Subcutaneous adipose tissue (tissue), 4 donors: Measurements from ENCODE around the gene CADM4. TPM values are rescaled to one million over a fixed set of nuclear protein-coding genes. Genes with fewer than 3 reads are reported as not detected.

Experiments used
- CTCF ChIP-seq: fragments of 450-650 bp; IDR thresholded peaks from one replicate; pipeline ENCODE4 v1.5.1; 2016; ENCODE audit warnings: low read depth, mild to moderate bottlenecking, control low read depth, antibody characterized with exemption, moderate library complexity
- total RNA-seq, 4 donors: library from RNA; depleted of rRNA; stranded (reverse); fragments of >200 nt; gene quantifications; one replicate each; pipeline ENCODE4 v1.1.0, GENCODE V29; 2016

CADM4 gene
- total RNA-seq, 4 donors from 2014 or later: 0.57 to 31.9 (median 0.92) TPM

- no peak for TF ChIP-seq CTCF
Observed at GRCh38 chr19:43594081-43594697, 45.5 kb downstream of the CADM4 start.

- no peak for TF ChIP-seq CTCF
Observed at GRCh38 chr19:43592800-43593350, 46.8 kb downstream of the CADM4 start.

- no peak for TF ChIP-seq CTCF
Observed at GRCh38 chr19:43591904-43592772, 47.5 kb downstream of the CADM4 start.

GRCh38 chr19:43589678-43590077 is 50.0 kb downstream of the CADM4 start:
- no peak for TF ChIP-seq CTCF

GRCh38 chr19:43589277-43589676 is 50.4 kb downstream of the CADM4 start:
- no peak for TF ChIP-seq CTCF

- TF ChIP-seq CTCF: no peak
Observed at GRCh38 chr19:43586346-43586745, 53.3 kb downstream of the CADM4 start.

- no peak for TF ChIP-seq CTCF
Observed at GRCh38 chr19:43584484-43584883, 55.2 kb downstream of the CADM4 start.
